GM19043 (cell line): ENCODE measurements around the gene PRKCE.

Experiments used
- ATAC-seq: cut with Tn5 transposase; IDR thresholded peaks from one replicate; pipeline ENCODE4 v1.9.1; 2021; ENCODE audit warnings: low read depth; ENCODE audit not compliant: unreplicated experiment

The PRKCE gene

DNA sequence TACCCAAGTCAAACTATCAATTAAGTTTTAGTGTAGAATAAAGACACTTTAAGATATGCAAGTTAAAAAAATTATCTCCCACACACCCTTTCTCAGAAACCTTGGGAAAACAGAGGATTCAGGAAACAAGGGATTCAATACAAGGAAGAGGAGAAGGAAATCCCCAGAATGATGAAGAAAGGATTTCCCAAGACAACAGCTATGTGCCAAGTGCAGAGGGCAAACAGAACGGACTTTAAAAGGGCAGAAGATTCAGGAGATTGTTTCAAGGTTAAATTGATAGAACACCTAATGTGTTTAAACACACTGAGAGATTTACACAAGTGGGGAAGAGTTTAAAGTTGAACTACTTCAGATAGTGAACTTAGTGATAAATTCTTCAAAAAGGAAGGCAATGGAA is 574.3 kb downstream of the PRKCE start:
- no peak for ATAC-seq

DNA sequence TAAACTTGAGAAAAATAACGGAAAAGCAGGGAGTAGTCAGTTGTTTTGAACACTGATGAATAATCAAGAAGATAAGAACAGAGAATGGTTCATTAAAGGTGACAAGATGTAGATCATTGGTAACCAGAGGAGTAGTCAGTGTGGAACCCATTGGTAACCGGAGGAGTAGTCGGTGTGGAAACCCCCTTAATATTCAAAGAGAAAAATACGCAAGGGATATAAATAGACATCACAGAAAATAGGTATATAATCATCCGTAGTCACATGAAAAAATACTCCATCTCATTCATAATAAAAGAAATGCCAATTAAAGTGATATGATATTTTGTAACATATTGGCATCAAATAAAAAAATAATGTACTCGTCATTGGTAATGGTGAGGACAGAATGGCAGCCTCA is 575.1 kb downstream of the PRKCE start:
- no peak for ATAC-seq

DNA sequence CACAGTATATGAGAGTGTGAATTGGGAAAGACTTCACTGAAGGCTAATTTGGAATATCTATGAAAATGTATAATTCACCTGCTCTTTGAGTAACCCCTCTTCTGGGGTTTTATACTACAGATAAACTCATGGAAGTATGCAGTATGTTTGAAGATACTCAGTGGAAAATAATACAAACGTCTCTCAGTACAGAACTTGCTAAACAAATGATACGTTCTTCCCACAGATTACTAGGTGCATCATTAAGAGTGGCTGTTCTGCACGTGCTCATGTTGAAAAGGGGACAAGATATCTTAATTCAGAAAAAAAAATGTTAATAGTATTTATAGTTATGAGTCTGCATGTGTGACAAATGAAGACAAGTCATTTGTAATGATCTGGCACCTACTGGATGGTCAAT is 575.5 kb downstream of the PRKCE start:
- ATAC-seq: no peak

DNA sequence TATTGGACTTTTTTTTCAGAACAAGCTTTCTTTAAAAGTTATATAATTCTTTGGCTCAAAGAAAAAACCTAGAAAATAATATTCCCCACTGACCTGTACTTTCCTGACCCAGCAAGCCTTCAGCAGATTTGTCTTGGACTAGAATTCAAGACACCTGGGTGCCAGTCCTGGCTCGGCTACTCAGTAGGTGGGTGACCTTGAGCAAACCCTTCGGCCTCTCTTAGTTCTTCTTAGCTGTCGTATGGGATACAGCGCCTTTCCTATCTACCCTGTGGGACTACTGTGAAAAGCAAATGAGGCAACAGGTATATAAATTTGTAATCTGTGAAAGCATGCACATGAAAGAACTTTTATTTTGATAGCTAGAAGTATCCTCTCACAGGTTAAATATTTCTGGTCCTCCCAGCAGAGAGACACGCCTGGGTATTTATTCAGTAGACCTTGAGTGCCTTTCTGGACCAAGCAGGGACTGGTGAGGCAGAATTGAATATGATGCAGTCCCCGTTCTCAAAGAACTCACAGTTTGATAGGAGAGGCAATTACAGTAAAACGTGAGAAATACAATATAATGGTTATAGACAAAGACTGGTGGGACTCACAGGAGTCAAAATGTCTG is 576.3 kb downstream of the PRKCE start:
- no peak for ATAC-seq

DNA sequence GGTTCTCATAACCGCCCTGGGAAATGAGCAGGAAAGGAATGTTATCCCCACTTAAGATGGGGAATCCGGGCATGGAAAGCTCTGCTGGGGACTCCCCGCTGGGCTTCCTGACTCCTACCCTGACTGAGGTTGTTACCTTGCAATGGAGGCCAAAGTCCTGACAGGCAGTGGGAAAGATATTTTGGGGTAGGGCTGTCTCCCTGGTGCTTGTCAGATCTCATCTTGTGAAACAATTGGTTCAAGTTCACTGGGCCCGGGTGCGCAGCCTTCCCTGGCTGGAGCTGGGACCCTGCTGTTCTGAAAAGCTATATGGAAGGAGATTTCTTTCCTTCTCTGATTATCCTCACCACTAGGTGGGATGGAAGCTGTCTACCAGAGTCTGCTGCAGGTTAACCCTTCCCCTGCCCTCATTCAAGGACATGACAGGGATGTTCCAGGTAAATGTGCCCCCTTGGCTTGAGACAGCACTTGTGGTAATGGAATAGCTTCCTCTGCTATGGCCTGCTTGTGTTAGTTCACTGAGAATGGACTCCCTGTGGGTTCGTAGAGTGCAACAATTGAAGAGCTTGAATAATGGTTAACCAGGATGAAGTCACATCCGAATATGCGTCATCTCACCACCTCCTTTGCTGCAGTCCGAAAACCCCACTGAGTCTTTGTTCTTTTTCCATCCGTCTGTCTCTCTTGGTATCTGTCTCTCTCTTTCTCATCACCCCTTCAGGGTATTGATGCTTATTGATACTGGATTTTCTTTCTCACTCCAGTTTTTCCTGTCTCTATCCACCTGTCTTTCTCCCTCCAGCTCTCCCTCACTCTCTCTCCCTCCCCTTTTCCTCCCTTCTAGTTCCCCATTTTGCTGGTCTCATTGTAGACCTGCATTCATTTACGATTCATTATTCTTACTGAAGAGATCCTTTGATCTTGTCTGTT is 577.9 kb downstream of the PRKCE start:
- peak; percentile 80 for ATAC-seq

DNA sequence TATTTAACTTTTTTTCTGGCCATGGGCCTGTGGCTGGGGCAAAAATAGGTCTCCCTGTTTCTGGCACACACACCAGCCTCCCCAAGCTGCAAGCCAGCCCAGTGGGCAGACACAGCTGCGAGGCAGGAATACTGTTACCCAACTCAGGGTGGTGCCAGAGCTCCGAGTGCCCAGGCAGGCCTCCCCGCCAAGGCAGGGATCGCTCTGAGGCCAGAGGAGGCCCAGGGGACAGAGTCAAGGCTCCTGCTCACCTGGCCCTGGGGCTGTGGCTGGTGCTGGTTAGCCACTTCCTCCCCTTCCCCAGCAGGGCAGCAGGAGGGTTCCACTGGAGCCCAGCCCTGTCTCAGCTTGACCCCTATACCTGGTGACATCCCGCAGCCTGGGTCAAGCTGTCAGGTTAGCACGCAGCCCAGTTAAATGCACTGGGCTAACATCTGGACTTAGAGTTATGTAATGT is 578.7 kb downstream of the PRKCE start:
- peak; percentile 60 for ATAC-seq

DNA sequence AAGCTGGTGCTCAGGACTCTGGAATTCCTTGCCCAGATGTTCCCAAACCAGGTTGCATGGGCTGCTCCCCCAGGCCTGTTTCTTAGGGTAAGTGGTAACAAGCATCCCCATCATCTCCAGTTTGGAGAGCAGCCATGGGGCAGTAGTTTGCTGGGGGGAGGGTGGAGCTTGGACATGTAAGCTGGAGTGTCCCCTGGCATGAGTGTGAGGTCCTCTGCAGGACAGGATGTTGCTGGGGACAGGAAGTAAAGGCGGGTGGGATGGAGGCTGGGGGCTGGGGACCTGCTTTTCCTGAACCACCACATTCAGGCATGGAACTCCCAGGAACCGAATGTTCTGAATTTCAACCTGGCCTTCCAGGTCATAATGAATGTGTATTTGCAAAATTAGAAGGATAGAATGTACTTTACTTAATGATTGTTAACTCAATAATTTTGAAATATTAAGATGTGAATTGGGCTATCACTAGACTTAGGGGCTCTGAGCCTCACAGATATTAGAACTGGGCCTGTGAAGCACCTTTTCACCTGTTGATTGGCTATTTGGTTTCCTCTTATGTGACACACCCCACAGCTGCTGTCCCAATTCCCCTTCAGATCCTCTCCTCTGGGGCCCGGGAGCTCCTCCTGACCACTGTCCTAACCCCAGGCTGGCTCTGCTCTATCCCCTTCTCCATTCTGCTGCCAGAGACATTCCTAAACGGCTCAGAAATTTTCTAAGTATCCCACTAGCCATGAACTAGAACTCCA is 579.4 kb downstream of the PRKCE start:
- ATAC-seq: no peak

DNA sequence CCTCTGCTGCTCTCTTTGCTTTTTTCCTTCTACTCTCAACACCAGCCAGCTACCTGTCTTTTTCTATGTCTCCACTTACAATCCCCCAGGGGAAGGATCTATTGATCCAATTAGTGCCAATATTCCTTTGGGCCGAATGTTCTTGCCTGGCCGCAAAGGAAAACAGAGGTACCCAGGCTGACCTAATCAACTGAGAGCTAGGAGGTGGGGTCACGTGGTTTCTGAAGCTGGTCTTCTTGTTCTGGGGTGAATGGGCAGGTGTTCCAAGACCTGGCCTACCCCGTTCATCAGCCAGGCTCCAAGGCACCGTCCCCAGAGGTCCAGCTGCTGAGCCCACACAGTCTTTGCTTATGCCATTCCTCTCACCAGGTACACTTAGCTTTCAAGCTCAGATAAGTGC is 580.2 kb downstream of the PRKCE start:
- no peak for ATAC-seq

DNA sequence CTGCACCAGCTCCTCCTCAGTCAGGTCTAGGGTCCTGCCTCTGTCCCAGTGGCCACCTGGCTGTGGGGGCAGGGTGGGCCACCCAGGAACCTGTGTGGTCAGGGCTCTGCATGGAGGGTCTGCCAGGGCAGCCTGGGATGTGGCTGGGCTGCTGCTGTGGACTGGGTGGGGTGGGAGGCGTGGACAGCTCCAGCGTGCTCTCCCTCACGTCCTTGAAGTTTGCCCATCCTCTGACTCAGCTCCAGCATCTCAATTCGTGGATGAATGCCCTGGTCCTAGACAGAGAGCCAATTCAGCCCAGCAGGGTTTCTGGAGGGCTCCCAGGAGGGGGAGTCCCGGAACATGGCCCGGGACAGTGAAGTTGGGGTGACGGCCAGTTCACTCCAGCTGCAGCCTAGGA is 581.4 kb downstream of the PRKCE start:
- no peak for ATAC-seq

DNA sequence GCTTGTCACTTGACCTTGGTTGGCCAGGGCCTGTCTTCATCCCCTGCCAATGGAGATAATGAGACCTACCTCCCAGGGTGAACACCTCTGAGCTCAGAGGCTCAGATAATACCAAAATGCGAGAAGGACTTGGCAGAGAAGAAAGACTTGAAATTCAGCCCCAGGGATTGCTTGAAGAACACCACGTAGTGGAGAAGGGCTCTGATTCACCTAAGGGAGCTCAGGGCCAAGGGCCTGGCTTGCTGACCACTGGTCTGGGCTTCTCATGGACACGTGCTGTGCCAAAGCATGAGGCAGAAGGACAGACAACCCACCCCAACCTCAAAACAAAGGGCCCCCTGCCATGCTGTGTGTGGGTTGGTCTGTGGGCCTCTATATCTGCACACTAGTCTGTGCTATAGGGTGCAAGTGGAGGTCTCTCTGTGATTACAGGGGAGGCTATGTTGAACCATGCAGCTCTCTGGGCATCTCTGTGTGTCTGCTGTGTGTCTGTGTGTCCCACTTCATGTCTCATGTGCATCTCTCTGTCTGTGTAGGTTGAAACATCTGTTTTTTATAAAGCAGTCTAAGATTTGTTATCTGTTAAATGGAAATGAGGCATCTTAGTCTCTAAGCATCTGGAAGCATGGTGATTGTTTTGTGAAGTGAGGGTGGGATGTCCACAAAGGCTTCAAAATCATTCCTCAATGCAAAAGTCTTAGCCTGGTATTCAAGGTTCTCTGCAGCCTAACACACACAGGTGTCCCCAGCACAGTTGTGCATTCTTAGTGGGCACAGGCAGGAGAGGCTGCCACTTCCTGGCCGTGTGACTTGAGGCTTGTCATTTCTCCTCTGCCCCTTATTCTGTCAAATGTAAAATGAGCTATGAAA is 584.8 kb downstream of the PRKCE start:
- no peak for ATAC-seq

DNA sequence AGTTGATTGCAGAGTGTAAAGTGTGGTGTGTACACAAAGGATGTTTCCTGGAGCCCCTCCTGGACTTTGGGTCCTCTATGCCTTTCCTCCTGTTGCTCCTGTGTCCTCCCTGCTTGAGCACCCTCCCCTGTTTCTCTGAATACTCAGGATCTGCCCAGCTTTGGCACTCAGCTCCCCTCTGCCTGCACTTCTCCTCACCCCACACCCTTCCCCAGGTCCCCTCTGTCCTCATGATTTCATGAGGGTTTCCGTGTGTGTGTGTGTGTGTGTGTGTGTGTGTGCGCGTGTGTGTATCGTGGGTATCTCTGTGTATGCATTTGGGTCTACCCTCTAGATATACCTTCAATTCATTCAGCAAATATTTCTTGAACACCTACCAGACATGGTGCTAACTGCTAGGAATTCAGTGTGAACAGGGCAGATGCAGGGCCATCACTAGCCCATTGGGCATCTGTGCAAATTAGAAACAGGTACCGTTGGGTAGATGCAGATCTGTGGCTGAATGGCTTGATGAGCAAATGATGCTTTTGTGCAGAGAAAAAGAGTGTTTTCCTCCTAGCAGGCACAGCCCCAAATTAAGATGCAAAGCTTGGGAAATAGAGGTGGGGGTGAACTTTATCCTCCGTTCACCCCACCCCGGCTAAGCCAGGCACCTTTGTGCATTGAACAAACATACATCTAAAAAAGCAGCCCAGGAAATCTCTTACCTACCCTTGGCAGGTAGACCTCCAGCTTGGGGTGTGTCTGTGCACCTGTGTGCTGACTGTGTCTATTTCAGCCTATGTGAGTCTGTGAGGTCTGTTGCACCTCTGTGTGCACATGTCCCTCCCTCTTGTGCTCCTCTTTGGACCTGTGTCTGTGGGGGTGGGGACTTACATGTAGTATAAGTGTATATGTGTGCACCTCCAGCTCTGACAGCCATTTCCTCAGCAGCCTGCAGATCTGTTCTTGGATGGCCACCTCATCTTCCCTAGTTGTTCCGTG is 585.7 kb downstream of the PRKCE start:
- no peak for ATAC-seq
